Loucy (cell line): ENCODE measurements around the gene NBPF11.
"Not testable (repeated sequence)": the region's sequence is repeated elsewhere in the genome, so short reads cannot be mapped to it uniquely, and the experiment has no call there.

Experiments
- EZH2phosphoT487 ChIP-seq: fragments of 200-600 bp; IDR thresholded peaks from 2 replicates; pipeline ENCODE4 v1.6.1; 2018; ENCODE audit warnings: antibody characterized with exemption, mild to moderate bottlenecking, moderate library complexity, borderline replicate concordance
- TF ChIP-seq, protein P1 (sequence below): fragments of 200-600 bp; sonication (generic); conservative IDR thresholded peaks from 2 replicates; pipeline ENCODE4 v1.5.1; 2014; ENCODE audit warnings: mild to moderate bottlenecking, antibody characterized with exemption, low read length

DNA sequence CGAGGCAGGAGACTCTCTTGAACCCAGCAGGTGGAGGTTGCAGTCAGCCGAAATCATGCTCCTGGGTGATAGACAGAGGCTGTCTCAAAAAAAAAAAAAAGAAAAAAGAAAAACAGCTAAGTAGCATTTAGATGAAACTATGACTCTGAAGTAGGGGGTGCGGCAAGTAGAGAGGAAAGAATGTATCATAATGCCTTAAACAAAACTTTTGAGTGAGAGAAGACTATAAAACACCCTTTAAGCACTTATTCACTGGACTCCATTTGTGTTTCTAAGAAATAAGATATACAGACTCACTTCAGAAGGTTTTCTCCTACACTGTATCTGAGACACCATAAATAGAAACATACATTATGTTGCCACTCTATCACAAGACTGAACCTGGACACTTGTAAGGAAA is 74.6 kb downstream of the NBPF11 start:
- TF ChIP-seq, protein P1, sequence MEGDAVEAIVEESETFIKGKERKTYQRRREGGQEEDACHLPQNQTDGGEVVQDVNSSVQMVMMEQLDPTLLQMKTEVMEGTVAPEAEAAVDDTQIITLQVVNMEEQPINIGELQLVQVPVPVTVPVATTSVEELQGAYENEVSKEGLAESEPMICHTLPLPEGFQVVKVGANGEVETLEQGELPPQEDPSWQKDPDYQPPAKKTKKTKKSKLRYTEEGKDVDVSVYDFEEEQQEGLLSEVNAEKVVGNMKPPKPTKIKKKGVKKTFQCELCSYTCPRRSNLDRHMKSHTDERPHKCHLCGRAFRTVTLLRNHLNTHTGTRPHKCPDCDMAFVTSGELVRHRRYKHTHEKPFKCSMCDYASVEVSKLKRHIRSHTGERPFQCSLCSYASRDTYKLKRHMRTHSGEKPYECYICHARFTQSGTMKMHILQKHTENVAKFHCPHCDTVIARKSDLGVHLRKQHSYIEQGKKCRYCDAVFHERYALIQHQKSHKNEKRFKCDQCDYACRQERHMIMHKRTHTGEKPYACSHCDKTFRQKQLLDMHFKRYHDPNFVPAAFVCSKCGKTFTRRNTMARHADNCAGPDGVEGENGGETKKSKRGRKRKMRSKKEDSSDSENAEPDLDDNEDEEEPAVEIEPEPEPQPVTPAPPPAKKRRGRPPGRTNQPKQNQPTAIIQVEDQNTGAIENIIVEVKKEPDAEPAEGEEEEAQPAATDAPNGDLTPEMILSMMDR: not testable (repeated sequence)
- TF ChIP-seq EZH2phosphoT487: not testable (repeated sequence)
